GM18907 (cell line): ENCODE results near the gene DUXB.

ENCODE experiments used
- ATAC-seq: cut with Tn5 transposase; IDR thresholded peaks from one replicate; pipeline ENCODE4 v1.9.1; 2021; ENCODE audit warnings: mild to moderate bottlenecking, moderate library complexity; ENCODE audit not compliant: unreplicated experiment

Gene DUXB, protein sequence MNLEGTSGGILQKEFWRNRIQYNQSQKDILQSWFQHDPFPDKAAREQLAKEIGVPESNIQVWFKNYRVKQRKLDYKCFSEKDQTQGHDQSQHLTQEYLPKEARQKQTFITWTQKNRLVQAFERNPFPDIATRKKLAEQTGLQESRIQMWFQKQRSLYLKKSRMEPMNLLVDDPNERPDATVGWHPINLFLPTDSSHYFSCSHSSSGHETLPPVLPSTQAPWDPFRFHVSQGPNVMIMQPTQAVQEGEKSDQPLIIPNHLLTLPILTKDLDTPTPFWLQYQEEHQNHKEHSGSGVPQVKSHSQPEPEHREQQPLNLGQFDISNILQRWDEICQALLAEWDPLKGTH

DNA sequence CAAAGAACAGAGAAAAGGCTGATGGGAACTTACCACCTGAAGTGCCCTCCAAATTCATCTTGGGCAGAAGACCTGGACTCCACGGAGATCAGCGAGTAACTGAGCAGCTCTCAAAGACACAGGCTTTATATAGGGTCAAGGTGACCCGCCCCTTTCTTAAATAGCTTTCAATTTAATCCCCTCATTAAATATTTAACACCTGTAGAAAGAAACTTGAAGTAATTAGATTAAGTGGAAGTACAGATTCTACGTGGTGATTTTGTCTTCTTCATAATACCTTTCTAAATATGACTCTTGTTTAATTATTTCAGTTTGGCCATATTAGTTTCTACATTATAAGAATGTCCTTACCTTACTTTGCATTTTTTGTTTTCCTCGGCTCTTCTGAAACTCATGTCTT, at the start of gene DUXB:
DUXB (minus strand) TSS at position 101 of the 400 bp plus-strand sequence; CDS start at position 58, 43 bp downstream.
- ATAC-seq: no peak

DNA sequence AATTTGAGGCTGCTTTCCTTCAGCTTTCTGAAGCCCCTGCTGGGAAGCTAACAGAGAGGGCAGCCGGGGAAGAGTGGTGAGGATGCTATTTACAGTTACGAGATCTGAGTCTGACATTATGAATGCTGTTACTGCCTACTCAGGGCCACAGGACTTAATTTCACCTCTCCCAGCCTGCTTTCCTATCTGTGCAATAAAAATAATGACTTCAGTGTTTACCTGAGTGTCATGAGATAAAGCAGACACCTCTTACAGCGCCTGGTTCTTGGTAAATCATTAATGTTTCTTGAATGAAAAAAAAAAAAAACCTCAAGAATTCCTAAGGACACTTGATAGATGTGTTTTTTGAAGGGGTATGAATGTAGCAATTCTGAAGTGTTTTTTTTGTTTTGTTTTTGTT, 49.3 kb upstream of the DUXB start:
- no peak for ATAC-seq

DNA sequence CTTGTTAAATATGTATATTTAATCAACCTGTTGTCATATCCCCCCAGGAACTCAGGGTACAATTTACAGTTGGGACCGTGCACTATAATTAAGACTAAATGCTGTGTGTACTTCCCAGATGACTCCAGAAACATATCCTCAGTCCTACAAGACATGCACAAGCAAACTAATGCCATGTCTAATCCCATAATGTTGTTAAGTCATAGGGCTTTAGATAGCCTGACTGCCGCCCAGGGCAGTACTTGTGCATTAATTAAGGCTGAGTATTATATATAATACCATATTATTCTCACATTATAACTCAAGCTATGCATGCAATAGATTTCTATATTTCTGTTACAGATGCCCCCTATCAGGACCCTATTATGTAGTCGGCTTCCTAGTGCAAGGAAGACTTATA, 45.1 kb upstream of the DUXB start:
- no peak for ATAC-seq

DNA sequence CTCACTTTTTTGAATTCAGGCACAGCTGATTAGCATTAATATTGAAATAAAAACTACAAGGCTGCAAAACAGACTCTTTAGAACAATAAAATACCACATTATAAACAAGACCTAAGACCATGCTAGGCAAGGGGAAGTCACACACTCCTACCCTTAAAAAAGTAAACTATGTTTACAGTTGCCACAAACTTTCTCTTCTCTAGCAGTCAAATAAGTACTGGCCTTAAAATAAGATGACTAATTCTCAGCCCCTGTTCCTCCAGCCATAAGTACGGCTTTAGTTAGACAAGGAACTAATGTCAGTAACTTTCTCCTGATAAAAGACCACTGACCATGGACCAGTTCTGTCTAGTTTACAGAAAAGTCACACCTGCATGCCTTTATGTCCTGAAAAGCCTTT, 44.6 kb upstream of the DUXB start:
- peak; percentile 44 for ATAC-seq

DNA sequence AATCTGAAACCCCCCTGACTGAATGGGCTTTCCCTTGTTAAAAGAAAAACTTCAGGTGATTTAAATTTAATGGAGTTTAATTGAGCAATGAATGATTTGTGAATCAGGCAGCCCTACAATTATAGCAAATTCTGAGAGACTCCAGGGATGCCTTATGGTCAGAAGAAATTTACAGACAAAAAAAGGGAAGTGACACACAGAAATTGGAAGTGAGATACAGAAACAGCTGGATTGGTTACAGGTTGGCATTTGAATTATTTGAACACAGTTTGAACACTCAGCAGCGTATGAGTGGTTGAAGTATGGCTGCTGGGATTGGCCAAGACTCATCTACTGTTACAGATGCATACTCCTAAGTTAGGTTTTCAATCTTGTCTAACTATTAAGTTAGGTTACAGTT, 44.0 kb upstream of the DUXB start:
- ATAC-seq: peak; percentile 70

DNA sequence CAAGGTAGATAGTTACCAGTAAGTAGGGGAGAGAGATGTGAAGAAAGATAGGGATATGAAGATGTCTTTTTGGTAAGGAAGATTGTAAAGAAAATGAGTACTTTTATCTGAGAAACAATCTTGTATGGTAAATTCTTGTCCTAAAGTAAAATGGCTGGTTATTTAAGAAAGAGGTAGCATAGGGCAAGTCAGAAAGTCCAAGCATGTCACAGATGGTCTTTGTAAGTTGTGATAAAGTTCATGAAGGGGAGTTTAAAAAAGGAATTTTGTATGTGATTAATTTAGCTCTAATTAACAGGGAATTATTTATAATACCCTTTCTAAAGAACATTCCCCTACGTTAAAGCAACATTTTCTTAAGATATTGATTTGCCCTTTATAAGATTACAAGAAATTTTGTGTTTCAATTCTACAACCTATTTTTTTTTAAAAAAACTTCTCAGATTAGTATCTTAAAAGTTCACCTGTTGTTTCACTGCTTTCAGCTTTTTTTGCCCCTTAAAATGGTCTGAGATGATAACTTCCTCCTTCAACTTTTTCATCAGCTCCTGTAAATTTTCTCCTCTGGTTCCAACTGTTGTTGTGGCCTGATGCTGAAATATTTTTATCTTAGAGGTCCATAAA, 41.3 kb upstream of the DUXB start:
- no peak for ATAC-seq

DNA sequence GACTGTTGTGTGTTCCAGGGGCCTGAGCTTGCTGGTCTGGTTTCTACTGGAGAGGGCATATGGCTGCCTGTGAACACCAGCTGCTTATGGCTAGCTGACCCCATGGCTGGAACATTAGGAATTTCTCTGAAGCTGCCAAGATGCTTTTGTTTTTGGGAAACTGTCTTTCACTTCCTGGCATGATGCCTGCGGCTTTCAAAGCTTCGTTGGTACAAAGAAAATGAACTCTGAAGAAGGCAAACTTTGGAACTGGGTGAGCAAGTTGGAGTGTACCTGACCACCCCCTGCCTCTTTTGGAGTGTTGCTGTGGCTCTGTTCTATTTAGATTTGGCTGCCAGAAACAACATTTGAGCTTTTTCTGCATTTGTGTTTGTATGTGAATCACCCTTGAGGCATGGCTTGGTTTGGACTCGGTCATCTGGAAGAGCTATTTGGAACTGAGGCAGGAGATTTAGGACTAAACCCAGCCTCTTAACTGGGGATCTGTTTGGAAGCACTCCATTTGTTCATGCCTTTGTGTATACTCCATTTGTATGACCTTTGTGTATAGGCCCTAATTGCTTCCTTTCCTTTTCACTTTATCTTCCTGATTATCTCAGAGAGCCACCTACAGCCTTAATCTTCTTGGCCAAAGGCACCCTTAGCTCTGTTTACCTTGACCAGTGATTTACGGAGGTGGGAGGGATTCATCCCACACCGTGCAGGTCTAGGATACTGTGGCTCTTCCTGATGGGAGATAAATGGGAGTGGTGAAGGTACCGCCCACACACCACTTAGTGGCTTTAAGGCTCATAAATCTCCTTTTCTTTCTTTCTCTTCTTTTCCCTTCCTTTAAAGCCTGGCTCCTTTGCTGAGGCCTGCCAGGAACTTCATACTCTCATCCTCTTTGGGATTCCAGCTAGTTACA, 32.3 kb upstream of the DUXB start:
- no peak for ATAC-seq

DNA sequence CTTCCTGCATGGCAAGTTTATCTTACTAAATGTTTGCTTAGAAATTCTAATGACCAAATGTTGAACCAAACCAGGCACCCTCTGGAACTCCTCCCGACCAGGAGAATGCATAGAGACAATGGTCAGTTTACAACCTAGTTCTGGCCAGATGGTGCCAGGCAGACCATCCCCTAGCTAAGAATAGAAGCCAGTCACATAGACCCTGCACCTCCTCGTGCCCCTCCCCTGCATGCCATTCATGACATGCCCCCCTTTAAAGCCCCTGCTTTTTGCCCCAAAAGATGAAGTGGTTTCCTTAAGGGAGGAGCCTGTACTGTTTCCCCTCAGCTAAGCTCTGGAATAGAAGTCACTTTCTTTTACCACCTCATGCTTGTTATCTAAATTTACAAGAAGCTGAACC, 31.6 kb upstream of the DUXB start:
- ATAC-seq: no peak

DNA sequence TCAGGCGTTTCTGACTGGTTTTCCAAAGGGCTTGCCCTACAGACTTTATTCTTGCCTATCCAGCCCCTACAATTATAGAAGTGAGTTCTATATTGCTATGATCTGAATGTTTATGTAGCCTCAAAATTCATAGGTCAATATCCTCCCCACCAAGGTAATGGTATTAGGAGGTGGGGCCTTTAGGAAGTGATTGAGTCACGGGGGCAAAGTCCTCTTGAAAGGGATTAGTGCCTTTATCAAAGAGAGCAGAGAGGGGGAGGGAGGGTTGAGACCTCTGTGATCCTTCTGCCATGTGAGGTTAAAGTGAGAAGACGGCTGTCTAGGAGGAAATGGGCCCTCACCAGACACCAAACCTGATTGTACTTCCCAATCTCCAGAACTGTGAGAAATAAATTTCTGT, 26.0 kb upstream of the DUXB start:
- no peak for ATAC-seq

DNA sequence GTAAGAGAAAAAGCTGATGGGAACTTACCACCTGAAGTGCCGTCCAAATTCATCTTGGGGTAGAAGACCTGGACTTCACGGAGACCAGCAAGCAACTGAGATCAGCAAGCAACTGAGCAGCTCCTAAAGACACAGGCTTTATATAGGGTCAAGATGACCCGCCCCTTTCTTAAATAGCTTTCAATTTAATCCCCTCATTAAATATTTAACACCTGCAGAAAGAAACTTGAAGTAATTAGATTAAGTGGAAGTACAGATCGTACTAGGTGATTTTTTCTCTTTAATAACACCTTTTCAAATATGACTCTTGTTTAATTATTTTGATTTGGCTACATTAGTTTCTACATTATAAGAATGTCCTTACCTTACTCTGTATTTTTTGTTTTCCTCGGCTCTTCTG, 25.1 kb upstream of the DUXB start, which contains the start of gene CPHXL:
CPHXL (minus strand) TSS at position 101 of the 400 bp plus-strand sequence; CDS start at position 53, 48 bp downstream.
- ATAC-seq: no peak

DNA sequence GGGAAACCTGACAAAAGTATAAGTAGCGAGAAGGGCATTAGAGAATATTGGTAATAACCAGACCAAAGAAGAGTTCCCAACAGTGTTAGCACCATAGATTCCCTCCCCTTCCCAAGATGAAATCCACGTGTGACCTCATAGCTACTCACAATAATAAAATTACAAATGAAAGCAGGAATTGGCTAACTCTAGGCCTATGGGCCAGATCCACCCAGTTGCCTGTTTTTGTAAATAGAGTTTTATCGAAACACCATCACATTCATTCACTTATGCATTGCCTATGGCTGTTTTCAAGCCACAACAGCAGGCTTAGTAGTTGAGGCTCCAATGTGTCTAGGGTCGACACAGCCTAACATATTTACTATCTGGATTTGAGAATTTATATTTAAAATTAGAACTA, 17.2 kb upstream of the DUXB start:
- no peak for ATAC-seq

DNA sequence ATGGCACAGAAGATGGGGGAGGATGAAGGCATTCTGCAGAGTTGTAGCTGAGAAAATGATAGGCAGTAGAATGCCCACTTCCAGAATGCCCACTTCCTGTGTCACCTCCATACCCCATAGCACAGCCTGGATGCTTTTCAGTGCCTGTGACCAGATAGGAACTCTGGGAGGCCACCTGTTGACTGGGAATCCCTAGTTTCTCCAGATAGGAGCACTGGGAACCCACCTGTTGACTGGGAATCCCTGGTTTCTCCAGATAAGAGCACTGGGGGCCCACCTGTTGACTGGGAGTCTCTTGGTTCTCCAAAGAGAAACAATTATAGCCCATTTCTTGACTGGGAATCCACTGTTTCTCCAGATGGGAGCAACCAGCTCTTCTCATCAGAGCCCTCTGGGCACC, 13.4 kb upstream of the DUXB start:
- ATAC-seq: no peak

DNA sequence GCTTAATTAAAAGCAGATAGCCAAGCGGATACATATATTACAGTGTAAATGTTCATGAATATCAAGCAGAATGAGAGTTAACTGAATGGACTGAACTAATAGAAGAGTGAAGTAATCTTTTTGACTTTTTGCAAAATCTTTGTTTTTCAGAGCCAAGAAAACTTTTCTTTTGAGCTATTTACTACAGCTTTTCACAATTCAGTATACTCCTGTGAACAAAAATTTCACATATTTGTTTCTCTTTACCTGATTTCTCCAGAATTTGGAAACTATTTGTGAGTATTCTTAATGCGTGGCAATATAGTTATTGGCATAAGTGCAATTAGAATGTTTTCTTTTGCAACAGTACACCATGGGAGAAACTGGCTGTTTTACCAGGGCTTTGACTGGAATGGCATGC, 9.1 kb upstream of the DUXB start:
- ATAC-seq: no peak

DNA sequence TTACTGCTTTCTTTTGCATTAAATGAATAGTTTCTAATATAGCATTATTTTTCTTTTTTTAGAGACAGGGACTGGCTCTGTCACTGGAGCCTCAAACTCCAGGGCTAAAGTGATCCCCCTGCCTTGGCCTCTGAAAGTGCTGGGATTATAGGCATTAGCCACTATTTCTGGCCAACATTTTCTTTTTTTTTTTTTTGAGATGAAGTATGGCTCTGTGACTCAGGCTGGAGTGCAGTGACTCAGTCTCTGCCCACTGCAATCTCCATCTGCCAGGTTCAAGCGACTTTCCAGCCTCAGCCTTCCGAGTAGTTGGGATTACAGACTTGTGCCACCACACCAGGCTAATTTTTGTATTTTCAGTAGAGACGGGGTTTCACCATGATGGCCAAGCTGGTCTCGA, 2.0 kb upstream of the DUXB start:
- ATAC-seq: no peak

DNA sequence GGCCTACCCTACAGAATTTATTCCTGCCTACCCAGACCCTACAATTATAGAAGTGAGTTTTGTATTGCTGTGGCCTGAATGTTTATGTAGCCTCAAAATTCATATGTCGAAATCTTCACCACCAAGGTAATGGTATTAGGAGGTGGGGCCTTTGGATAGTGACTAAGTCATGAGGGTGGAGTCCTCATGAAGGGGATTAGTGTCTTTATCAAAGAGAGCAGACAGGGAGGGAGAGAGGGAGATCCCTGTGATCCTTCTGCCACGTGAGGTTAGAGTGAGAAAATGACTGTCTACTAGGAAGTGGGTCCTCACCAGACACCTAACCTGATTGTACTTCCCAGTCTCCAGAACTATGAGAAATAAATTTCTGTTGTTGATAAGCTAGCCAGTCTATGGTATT, 981 bp upstream of the DUXB start:
- no peak for ATAC-seq

DNA sequence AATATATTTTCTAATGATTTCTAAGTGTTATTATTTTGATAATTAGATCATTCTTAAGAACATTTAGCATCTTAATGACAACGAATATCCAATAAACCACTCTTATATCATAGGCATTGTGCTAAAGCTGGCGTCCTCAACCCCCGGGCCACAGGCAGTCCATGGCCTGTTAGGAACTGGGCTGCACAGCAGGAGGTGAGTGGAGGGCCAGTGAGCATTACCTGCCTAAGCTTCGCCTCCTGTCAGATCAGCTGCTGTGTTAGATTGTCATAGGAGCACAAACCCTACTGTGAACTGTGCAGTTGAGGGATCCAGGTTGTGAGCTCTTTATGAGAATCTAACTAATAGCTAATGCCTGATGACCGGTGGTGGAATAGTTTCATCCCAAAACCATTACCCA, 3.7 kb downstream of the DUXB start:
- no peak for ATAC-seq

DNA sequence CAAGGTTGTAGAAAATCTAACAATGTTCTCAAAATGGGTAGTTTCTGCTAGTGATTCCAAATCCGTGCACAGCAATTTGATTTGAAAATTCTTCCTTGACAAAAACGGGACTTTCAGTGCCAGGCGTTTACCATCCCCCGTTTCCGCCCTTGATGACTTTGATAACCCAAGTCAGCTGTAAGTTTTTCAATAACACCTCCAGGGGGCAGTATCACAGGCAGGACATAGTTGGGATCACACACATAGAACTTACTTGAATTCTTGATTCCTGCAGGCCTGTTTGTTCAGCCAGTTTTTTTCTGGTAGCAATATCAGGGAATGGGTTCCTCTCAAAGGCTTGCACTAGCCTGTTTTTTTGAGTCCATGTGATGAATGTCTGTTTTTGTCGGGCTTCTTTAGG, 5.6 kb downstream of the DUXB start:
- no peak for ATAC-seq

DNA sequence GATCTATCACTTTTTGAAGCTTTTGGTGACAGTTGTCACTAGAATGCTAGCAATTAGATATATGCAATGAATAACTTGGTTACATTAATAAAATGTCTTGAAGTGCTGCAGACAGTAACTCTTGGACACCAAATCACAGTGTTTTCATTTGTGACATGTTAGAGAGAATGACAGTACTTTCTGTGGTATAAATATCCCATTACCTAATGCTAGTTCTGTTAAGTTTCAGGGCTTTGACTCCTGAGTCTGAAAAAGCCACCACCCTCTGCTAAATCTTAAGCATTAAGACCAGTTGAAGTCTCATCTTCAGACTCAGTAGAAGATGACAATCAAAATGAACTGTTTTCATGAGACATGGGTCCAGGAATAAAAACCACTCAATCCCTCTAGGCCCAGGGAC, 13.9 kb downstream of the DUXB start:
- ATAC-seq: no peak

DNA sequence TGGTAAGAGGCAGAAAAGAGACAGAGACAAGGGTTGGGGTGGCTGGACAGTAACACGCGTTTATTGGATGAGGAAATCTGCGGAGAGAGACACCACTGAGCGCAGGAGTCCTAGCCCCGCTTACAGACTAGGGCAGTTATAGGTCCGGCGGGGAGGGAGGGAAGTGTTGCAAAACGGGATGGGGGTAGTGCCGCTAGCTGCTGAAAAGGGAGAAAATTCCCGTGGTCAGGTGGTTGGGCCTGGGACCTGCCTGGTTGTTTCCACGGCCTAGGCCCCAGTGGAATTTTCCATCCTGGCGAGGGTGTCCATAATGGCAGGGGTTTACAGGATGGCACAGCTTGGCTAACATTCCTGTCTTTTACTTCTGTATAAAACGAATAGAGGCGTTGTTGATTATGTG, 19.0 kb downstream of the DUXB start:
- no peak for ATAC-seq

DNA sequence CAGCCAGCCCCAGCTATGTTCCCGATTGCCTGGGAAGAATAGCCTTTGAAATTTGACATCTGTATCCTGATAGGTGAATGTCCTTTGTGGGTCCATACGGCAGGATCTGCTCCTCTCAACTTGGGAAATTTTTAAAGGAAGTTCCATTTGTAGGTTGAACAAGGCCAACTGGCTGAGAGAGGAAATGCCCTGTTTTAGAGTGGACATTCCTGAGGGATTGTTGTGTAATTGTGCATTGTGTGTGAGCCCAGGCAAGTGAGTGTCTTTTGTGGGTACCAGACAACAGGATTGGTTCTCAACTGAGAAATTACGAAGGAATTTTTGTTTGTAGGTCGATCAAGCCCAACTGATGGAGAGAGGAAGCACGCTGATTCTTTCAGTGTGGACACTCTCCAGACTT, 21.9 kb downstream of the DUXB start:
- ATAC-seq: no peak

DNA sequence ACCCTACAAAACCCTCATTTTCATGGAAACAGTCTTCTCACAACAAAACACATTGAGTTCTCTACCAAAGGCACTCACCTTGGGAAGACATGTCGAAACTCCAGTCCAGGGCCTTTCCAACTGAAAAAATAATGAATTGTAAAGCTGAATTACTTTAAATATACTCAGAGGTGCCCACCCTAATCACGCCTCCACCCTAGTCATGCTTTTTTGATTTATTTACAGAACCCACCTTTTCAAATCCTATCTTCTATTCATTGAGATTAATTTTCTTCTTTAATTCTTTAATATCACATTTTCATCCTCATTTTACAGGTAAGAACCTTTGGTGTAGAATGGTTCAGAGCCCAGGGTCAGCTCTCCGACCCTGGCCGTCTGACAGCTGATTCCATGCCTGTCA, 24.4 kb downstream of the DUXB start, which contains the start of gene CPHXL2:
CPHXL2 (minus strand) TSS at position 101 of the 400 bp plus-strand sequence; CDS start at position 91, 10 bp downstream.
- ATAC-seq: no peak

DNA sequence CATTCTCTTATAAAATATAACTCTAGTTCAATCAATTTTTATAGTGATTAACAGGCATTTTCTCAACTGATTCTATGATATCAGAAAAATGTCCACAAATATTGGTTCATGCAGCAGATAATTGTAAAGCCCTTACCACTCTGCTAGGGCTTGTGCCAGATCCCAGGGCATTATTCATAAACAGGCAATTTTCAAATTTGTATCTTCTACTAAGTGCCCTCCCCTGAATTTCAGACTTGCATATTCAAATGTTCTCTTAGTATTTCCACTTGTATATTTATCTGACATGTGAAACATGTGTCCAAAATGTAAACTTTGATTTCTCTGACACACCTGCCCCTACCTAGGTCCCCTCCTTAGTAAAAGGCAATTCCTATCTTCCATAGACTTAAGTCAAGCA, 33.8 kb downstream of the DUXB start:
- ATAC-seq: no peak
